ENCODE data around the gene NEURL4.

NEURL4 gene

DNA sequence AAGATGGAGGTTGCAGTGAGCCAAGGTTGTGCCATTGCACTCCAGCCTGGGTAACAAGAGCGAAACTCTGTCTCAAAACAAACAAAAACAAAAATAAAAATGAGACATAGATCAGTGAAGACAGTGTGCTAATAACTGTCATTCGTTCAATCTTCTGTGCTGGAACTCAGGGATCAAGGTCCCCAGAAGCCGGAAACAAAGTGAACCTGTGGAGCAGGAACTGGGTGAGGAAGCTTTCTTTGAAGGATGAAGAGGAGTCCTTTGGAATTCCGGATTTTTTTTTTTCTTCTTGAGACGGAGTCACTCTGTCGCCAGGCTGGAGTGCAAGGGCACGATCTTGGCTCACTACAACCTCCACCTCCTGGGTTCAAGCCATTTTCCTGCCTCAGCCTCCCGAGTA is 49.7 kb downstream of the NEURL4 start:
- DNase-seq: no peak

DNA sequence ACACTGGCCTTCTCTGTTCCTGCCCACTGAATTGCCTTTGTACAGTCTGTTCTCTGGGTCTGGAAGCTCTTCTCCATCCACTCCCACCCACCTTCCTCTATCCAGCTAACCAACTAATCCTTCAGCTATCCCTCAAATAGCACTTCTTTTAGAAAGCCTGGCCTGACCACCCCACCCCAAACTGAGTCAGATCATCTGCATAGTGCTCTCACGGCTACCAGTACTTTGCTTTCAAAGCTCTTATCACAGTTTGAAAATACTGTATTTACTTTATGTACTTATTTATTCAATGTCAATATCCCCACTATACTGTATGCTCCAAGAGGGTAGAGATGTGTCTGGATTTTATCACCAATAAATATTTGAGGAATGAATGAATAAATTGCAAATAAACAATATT is 62.4 kb downstream of the NEURL4 start:
- no peak for DNase-seq
